Measurements from ENCODE around the gene ENSA.
"Not testable (repeated sequence)": the region's sequence is repeated elsewhere in the genome, so short reads cannot be mapped to it uniquely, and the experiment has no call there.

The ENSA gene

GRCh38 chr1:150629115-150629928 is at the start of gene ENSA:
Gene ENSA (minus strand): TSS chr1:150629612. CDS start chr1:150629470, 142 bp downstream.
- DNase-seq (ENCODE audit: low spot score), result peak; percentile 100

- DNase-seq (ENCODE audit: low spot score), result no peak
Observed at GRCh38 chr1:150678988-150679387, 49.6 kb upstream of the ENSA start.

- DNase-seq (ENCODE audit: low spot score), result no peak
Observed at GRCh38 chr1:150674881-150675280, 45.5 kb upstream of the ENSA start.

- no peak for DNase-seq (ENCODE audit: low spot score)
Observed at GRCh38 chr1:150663321-150663720, 33.9 kb upstream of the ENSA start.

- DNase-seq (ENCODE audit: low spot score), result no peak
Observed at GRCh38 chr1:150662811-150663210, 33.4 kb upstream of the ENSA start.

GRCh38 chr1:150661156-150661555 is 31.7 kb upstream of the ENSA start:
- no peak for DNase-seq (ENCODE audit: low spot score)

GRCh38 chr1:150660584-150660983 is 31.2 kb upstream of the ENSA start:
- no peak for DNase-seq (ENCODE audit: low spot score)

- DNase-seq (ENCODE audit: low spot score), result not testable (repeated sequence)
Observed at GRCh38 chr1:150657064-150657463, 27.7 kb upstream of the ENSA start.

GRCh38 chr1:150654635-150655034 is 25.2 kb upstream of the ENSA start:
- not testable (repeated sequence) for DNase-seq (ENCODE audit: low spot score)

GRCh38 chr1:150650193-150650592 is 20.8 kb upstream of the ENSA start:
- DNase-seq (ENCODE audit: low spot score), result peak; percentile 16

GRCh38 chr1:150649441-150650075 is 20.1 kb upstream of the ENSA start:
- DNase-seq (ENCODE audit: low spot score), result no peak

GRCh38 chr1:150642296-150642695 is 12.9 kb upstream of the ENSA start:
- no peak for DNase-seq (ENCODE audit: low spot score)

GRCh38 chr1:150641126-150641815 is 11.9 kb upstream of the ENSA start:
- not testable (repeated sequence) for DNase-seq (ENCODE audit: low spot score)

GRCh38 chr1:150638430-150638829 is 9.0 kb upstream of the ENSA start:
- not testable (repeated sequence) for DNase-seq (ENCODE audit: low spot score)

- DNase-seq (ENCODE audit: low spot score), result not testable (repeated sequence)
Observed at GRCh38 chr1:150634839-150635622, 5.6 kb upstream of the ENSA start.

GRCh38 chr1:150628766-150629114 is 672 bp downstream of the ENSA start:
- no peak for DNase-seq (ENCODE audit: low spot score)

- DNase-seq (ENCODE audit: low spot score), result no peak
Observed at GRCh38 chr1:150627826-150628410, 1.5 kb downstream of the ENSA start.

- DNase-seq (ENCODE audit: low spot score), result no peak
Observed at GRCh38 chr1:150626150-150626549, 3.3 kb downstream of the ENSA start.

GRCh38 chr1:150624546-150624945 is 4.9 kb downstream of the ENSA start:
- DNase-seq (ENCODE audit: low spot score), result not testable (repeated sequence)

- not testable (repeated sequence) for DNase-seq (ENCODE audit: low spot score)
Observed at GRCh38 chr1:150624134-150624533, 5.3 kb downstream of the ENSA start.

- no peak for DNase-seq (ENCODE audit: low spot score)
Observed at GRCh38 chr1:150622303-150622975, 7.0 kb downstream of the ENSA start.
